Transverse colon (tissue), 4 donors: ENCODE results near the gene MTHFSD. TPM values are rescaled to one million over a fixed set of nuclear protein-coding genes. Genes with fewer than 3 reads are reported as not detected.

ENCODE experiments used
- DNase-seq: peaks from one replicate; pipeline ENCODE4 v3.0.0-alpha.2; 2019
- H3K27ac ChIP-seq, 4 donors: fragments of 200-600 bp; sonication (generic); 2 replicates each; pipeline ENCODE4 v1.5.1; 2016 to 2018; ENCODE audit warnings: inconsistent platforms in 4 of 4
- H3K27me3 ChIP-seq: fragments of 200-600 bp; sonication (generic); 2 replicates; pipeline ENCODE4 v1.5.1; 2017; ENCODE audit warnings: inconsistent platforms
- H3K36me3 ChIP-seq, 4 donors: fragments of 200-600 bp; sonication (generic); 2 replicates each; pipeline ENCODE4 v1.5.1; 2017 to 2019; ENCODE audit warnings: inconsistent platforms in 4 of 4
- H3K4me1 ChIP-seq, 4 donors: fragments of 200-600 bp; sonication (generic); 2 replicates each; pipeline ENCODE4 v1.5.1; 2017 to 2020; ENCODE audit warnings: inconsistent platforms in 4 of 4
- H3K4me3 ChIP-seq, 4 donors: fragments of 200-600 bp; sonication (generic); 1 replicate in 1 of 4; 2 replicates in 3 of 4; pipeline versions ENCODE4 v1.5.1 to v1.6.1; 2017 to 2019; ENCODE audit warnings: inconsistent platforms in 4 of 4
- H3K9me3 ChIP-seq, 2 donors: fragments of 200-600 bp; sonication (generic); 2 replicates each; pipeline ENCODE4 v1.5.1; 2017 to 2019; ENCODE audit warnings: inconsistent platforms in 2 of 2
- EP300 ChIP-seq: sonication (generic); formaldehyde crosslinking; IDR thresholded peaks from one replicate; pipeline ENCODE4 v1.6.1; 2017; ENCODE audit warnings: antibody characterized with exemption, low read depth
- POLR2A ChIP-seq: fragments of 450-650 bp; IDR thresholded peaks from one replicate; pipeline ENCODE4 v1.6.1; 2016; ENCODE audit warnings: antibody characterized with exemption, mild to moderate bottlenecking, moderate library complexity
- POLR2AphosphoS5 ChIP-seq, 3 donors: sonication (generic); formaldehyde crosslinking; IDR thresholded peaks; one replicate each; pipeline ENCODE4 v1.6.1; 2016; ENCODE audit warnings: antibody characterized with exemption in 3 of 3
- WGBS, 2 donors: methylation state at CpG; one replicate each; pipeline ENCODE4 v1.1.5; 2018; ENCODE audit warnings: low coverage in 1 of 2; 5-methylcytosine and 5-hydroxymethylcytosine counted together
- in situ Hi-C, 4 donors: fragments of 200-750 bp; cut with MboI; loops; one replicate each; pipeline versions ENCODE4 v1.15.0 to v1.15.1; 2017; ENCODE audit warnings: low sequenced_read_pairs in 3 of 4, low pct_ligation_motif_present in 1 of 4, low pct_unique_long_range_greater_than_20kb in 1 of 4
- intact Hi-C: fragments of 100-400 bp; cut with DNase I; formaldehyde crosslinking; loops from one replicate; pipeline ENCODE4 v1.15.1; 2023; ENCODE audit warnings: low total_unique reads
- total RNA-seq, 4 donors: library from RNA; depleted of rRNA; stranded (reverse); fragments of >200 nt; gene quantifications; one replicate each; pipeline ENCODE4 v1.1.0, GENCODE V29; 2016
- TF ChIP-seq, protein P1 (sequence below), 5 experiments: fragments of 200-600 bp in 3 of 5; fragments of 450-650 bp in 2 of 5; sonication (generic) in 3 of 5; IDR thresholded peaks; 1 replicate in 2 of 5; 2 replicates in 3 of 5; pipeline ENCODE4 v1.5.1; 2016 to 2017; ENCODE audit warnings: antibody characterized with exemption in 5 of 5, inconsistent platforms in 3 of 5, mild to moderate bottlenecking in 2 of 5, moderate library complexity in 1 of 5

Gene MTHFSD
- total RNA-seq, 4 donors from 2014 or later, result 25.4 to 51.1 (median 30.0) TPM

DNA sequence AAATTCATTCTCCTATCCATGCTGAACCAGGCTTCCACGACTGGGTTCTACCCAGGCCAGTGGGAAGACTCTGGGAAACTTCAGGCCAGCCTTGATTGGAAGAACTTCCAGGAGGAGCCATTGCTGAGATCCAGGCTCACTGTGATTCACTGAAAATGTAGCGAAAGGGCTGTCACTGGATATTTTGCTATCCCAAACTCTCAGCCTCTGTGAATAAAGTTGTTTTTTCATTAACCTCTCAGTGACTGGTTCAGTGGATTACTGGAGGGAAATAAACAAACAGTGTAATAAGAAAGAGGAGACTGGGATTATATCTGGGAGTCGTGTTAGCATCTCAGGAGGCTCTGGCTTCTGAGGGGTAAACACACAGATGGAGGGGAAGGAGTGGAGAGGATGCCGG lies 26.4 kb upstream of the MTHFSD start:
- Histone ChIP-seq H3K4me3 (no peak overlapping the region), H3K27ac (peak overlapping the region in 1 of 4 donors; percentile 8), H3K36me3 (no peaks in the 10 kb centered on the region), H3K4me1 (peaks cover 0 to 3% (median 2%) of the 10 kb centered on the region in 4 donors), H3K27me3 (peaks cover 62% of the 10 kb centered on the region), H3K9me3 (no peaks in the 10 kb centered on the region)
- TF ChIP-seq, protein P1, sequence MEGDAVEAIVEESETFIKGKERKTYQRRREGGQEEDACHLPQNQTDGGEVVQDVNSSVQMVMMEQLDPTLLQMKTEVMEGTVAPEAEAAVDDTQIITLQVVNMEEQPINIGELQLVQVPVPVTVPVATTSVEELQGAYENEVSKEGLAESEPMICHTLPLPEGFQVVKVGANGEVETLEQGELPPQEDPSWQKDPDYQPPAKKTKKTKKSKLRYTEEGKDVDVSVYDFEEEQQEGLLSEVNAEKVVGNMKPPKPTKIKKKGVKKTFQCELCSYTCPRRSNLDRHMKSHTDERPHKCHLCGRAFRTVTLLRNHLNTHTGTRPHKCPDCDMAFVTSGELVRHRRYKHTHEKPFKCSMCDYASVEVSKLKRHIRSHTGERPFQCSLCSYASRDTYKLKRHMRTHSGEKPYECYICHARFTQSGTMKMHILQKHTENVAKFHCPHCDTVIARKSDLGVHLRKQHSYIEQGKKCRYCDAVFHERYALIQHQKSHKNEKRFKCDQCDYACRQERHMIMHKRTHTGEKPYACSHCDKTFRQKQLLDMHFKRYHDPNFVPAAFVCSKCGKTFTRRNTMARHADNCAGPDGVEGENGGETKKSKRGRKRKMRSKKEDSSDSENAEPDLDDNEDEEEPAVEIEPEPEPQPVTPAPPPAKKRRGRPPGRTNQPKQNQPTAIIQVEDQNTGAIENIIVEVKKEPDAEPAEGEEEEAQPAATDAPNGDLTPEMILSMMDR (IDR thresholded peaks at IDR 0.05), result no peak
- 50 to 54% methylated on average over 4 of the region's 4 CpGs for WGBS, 2 donors
- intact Hi-C loops (no loop called here), in situ Hi-C loops (no loop called here)
- DNase-seq, result no peak

DNA sequence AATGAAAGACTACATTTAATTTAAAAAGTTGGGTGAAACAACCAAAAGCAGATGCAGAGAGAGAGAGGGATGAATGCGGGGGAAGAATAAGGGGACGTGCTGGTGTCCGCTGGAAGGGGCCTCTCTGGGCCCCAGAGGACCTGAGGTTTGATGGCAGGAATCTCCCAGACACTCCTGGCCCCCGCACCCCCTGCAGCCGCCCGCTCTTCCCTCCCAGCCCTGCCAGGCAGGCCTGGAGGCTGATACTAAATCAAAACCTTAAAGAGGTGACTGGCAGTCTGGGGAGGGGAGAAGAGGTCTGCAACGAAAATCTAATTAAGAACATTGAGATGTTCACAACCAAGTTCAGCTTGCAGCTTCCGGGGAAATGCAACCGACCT lies 25.7 kb upstream of the MTHFSD start:
- Histone ChIP-seq H3K36me3 (no peaks in the 10 kb centered on the region), H3K4me3 (no peak overlapping the region), H3K9me3 (no peaks in the 10 kb centered on the region), H3K27me3 (peaks cover 68% of the 10 kb centered on the region), H3K27ac (peak overlapping the region in 1 of 4 donors; percentile 8), H3K4me1 (peaks cover 0 to 9% (median 6%) of the 10 kb centered on the region in 4 donors)
- intact Hi-C loops (no loop called here), in situ Hi-C loops (no loop called here)
- TF ChIP-seq EP300 (no peak), POLR2AphosphoS5 (IDR thresholded peaks at IDR 0.05) (no peak), POLR2A (no peak)
- TF ChIP-seq, protein P1 (IDR thresholded peaks at IDR 0.05), result no peak
- DNase-seq, result no peak
- 72 to 75% methylated on average over 8 to 9 of the region's 9 CpGs for WGBS, 2 donors

DNA sequence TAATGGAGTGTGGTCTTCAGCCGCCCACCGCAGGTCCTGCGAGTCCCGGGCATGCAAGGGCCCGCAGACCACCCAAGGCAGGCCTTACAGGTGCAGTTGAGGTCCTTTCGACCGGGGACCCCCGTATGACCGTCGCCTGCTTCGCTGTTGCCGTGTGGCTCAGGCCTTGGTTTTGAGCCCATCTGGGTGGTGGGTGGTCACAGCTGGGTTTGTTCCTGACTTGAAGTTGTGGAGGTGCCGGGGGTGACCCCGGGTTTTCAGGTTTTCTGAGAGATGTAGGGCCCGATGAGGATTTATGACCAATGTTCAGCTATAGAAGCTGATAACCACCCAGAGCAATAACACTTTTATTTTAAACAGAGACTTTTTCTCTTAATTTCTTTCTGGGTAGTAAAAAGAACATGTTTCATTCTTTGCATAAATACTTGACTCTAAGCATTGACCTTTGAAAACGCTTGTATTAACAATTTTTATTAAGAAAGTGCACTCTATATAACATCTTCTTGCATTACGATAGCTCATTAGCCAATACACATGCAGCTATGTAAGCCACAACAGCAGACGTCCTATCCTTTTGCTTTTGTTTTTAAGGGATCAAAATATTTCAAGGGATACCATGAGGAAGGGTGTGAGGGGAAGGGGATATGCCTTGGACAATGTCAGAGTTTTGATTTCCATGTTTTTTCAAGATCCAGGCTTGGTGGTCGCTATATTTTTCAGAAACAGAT lies 25.2 kb upstream of the MTHFSD start:
- peak overlapping the region in 3 of 4 donors; percentile 9 to 37 (median 24) for H3K4me3 ChIP-seq
- H3K27me3 ChIP-seq, result peaks cover 74% of the 10 kb centered on the region
- no peak for DNase-seq
- no peaks in the 10 kb centered on the region for H3K9me3 ChIP-seq
- H3K4me1 ChIP-seq, result peaks cover 0 to 15% (median 7%) of the 10 kb centered on the region in 4 donors
- TF ChIP-seq, protein P1 (IDR thresholded peaks at IDR 0.05), result no peak
- no peak for TF ChIP-seq POLR2AphosphoS5 (IDR thresholded peaks at IDR 0.05)
- TF ChIP-seq EP300, result no peak
- no peak for TF ChIP-seq POLR2A
- 50 to 56% methylated on average over 5 to 19 of the region's 19 CpGs for WGBS, 2 donors
- no peaks in the 10 kb centered on the region for H3K36me3 ChIP-seq
- in situ Hi-C loops (no loop called here), intact Hi-C loops (no loop called here)
- peak overlapping the region in 3 of 4 donors; percentile 63 to 73 (median 68) for H3K27ac ChIP-seq

DNA sequence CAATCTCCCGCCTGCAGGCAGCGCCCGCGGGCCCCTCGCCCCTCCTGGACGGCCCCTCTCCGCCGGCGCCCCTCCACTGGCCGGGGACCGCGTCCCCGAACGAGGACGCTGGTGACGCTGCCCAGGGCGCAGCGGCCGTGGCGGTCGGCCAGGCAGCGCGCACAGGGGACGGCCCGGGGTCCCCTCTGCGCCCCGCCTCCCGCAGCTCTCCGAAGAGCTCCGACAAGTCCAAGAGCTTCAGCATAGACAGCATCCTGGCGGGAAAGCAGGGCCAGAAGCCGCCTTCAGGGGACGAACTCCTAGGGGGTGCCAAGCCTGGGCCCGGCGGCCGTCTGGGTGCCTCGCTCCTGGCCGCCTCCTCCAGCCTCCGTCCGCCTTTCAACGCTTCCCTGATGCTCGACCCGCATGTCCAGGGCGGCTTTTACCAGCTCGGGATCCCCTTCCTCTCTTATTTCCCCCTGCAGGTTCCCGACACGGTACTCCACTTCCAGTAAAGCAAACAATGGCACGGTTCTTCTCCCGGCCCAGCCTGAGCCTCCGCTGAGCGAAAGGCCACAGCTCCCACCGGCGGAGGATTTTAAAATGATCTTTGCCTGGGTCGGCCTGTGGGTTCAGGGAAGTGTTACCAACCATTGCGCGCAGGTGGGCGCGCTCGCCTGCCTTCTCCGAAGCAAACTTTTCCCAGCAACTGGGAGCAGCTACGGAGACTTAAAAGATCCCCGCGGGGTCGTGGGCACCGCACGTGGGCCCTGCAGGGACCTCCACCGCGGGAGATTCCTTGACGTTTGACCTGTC lies 24.4 kb upstream of the MTHFSD start:
- peaks cover 0 to 15% (median 7%) of the 10 kb centered on the region in 4 donors for H3K4me1 ChIP-seq
- intact Hi-C loops (no loop called here), in situ Hi-C loops (no loop called here)
- H3K36me3 ChIP-seq, result no peaks in the 10 kb centered on the region
- H3K9me3 ChIP-seq, result no peaks in the 10 kb centered on the region
- no peak for DNase-seq
- peak overlapping the region; percentile 46 to 73 (median 66) for H3K27ac ChIP-seq
- TF ChIP-seq EP300 (no peak), POLR2AphosphoS5 (IDR thresholded peaks at IDR 0.05) (no peak), POLR2A (no peak)
- TF ChIP-seq, protein P1 (IDR thresholded peaks at IDR 0.05), result no peak
- peaks cover 81% of the 10 kb centered on the region for H3K27me3 ChIP-seq
- 0 to 29% methylated on average over 3 to 26 of the region's 69 CpGs for WGBS, 2 donors
- peak overlapping the region in 3 of 4 donors; percentile 14 to 37 (median 24) for H3K4me3 ChIP-seq
